Effector memory CD8-positive, alpha-beta T cell (primary cell): ENCODE measurements around the gene RESF1.

Source experiments
- ATAC-seq: fragments of 150-1000 bp; cut with Tn5 transposase; replicated peaks from 2 replicates; pipeline ENCODE4 v1.10.0; 2021; ENCODE audit warnings: mild to moderate bottlenecking, moderate library complexity
- DNase-seq, 3 experiments: peaks; one replicate each; pipeline ENCODE4 v3.0.0; 2021
- H3K27ac Mint-ChIP-seq, 2 donors: one replicate each; pipeline ENCODE4 v1.8.0; 2022; ENCODE audit warnings: mild to moderate bottlenecking in 2 of 2, mixed read lengths in 2 of 2, moderate library complexity in 2 of 2
- H3K27me3 Mint-ChIP-seq, 2 donors: one replicate each; pipeline ENCODE4 v1.8.0; 2022; ENCODE audit warnings: mixed read lengths in 2 of 2
- H3K36me3 Mint-ChIP-seq: one replicate; pipeline ENCODE4 v1.8.0; 2022; ENCODE audit warnings: mild to moderate bottlenecking, moderate library complexity, mixed read lengths; ENCODE audit not compliant: insufficient read depth
- H3K4me1 Mint-ChIP-seq, 2 donors: one replicate each; pipeline ENCODE4 v1.8.0; 2022; ENCODE audit warnings: low read depth in 2 of 2, mixed read lengths in 2 of 2
- H3K4me3 Mint-ChIP-seq, 2 donors: one replicate each; pipeline ENCODE4 v1.8.0; 2022; ENCODE audit warnings: mild to moderate bottlenecking in 2 of 2, mixed read lengths in 2 of 2, moderate library complexity in 2 of 2
- H3K9me3 Mint-ChIP-seq, 2 donors: one replicate each; pipeline ENCODE4 v1.8.0; 2022; ENCODE audit warnings: mixed read lengths in 2 of 2

RESF1 gene

GRCh38 chr12:31965090-31965489 is 5.9 kb downstream of the RESF1 start:
- Mint-ChIP-seq H3K4me1 (peaks cover 71 to 89% of the 10 kb centered on the region in 2 donors), H3K36me3 (peaks cover 79% of the 10 kb centered on the region), H3K4me3 (peak overlapping the region; percentile 96 to 97), H3K9me3 (no peaks in the 10 kb centered on the region), H3K27ac (peak overlapping the region; percentile 91 to 92), H3K27me3 (no peaks in the 10 kb centered on the region)
- peak; percentile 10 to 43 (median 14) for DNase-seq
- peak; percentile 58 for ATAC-seq

- Mint-ChIP-seq H3K4me3 (peak overlapping the region; percentile 96 to 97), H3K4me1 (peaks cover 72 to 92% of the 10 kb centered on the region in 2 donors), H3K27me3 (no peaks in the 10 kb centered on the region), H3K27ac (peak overlapping the region; percentile 91 to 92), H3K9me3 (no peaks in the 10 kb centered on the region), H3K36me3 (peaks cover 80% of the 10 kb centered on the region)
- DNase-seq, result no peak
- peak; percentile 7 for ATAC-seq
These were observed 7.5 kb downstream of the RESF1 start for GRCh38 chr12:31966558-31967205.

- Mint-ChIP-seq H3K9me3 (no peaks in the 10 kb centered on the region), H3K27ac (peak overlapping the region; percentile 91 to 92)
These were observed 8.3 kb downstream of the RESF1 start for GRCh38 chr12:31967539-31967938.

GRCh38 chr12:31970199-31970598 is 11.0 kb downstream of the RESF1 start:
- DNase-seq (no peak), ATAC-seq (no peak)
- Mint-ChIP-seq H3K4me3 (peak overlapping the region in 1 of 2 donors; percentile 97), H3K4me1 (peaks cover 44 to 79% of the 10 kb centered on the region in 2 donors), H3K27me3 (no peaks in the 10 kb centered on the region), H3K9me3 (no peaks in the 10 kb centered on the region), H3K27ac (peak overlapping the region; percentile 81 to 92), H3K36me3 (peaks cover 77% of the 10 kb centered on the region)

More at GRCh38 chr12:31967539-31967938, 8.3 kb downstream of the RESF1 start:
- peaks cover 80% of the 10 kb centered on the region for H3K36me3 Mint-ChIP-seq
- peaks cover 65 to 86% of the 10 kb centered on the region in 2 donors for H3K4me1 Mint-ChIP-seq
- DNase-seq, result no peak
- peak overlapping the region; percentile 96 to 97 for H3K4me3 Mint-ChIP-seq
- peak; percentile 20 for ATAC-seq
- no peaks in the 10 kb centered on the region for H3K27me3 Mint-ChIP-seq

GRCh38 chr12:31973818-31974217 is 14.6 kb downstream of the RESF1 start:
- Mint-ChIP-seq H3K4me1 (peaks cover 20 to 59% of the 10 kb centered on the region in 2 donors), H3K4me3 (no peak overlapping the region), H3K9me3 (no peaks in the 10 kb centered on the region), H3K27ac (peak overlapping the region; percentile 71 to 89), H3K36me3 (peaks cover 93% of the 10 kb centered on the region), H3K27me3 (no peaks in the 10 kb centered on the region)
- no peak for DNase-seq
- ATAC-seq, result no peak

- DNase-seq (no peak), ATAC-seq (no peak)
- Mint-ChIP-seq H3K4me3 (peak overlapping the region in 1 of 2 donors; percentile 29), H3K9me3 (no peaks in the 10 kb centered on the region), H3K27ac (peak overlapping the region; percentile 71 to 89), H3K4me1 (peaks cover 15 to 50% of the 10 kb centered on the region in 2 donors), H3K36me3 (peaks cover 94% of the 10 kb centered on the region), H3K27me3 (no peaks in the 10 kb centered on the region)
These were observed 15.5 kb downstream of the RESF1 start for GRCh38 chr12:31974673-31975072.

GRCh38 chr12:31984806-31985591 is 25.8 kb downstream of the RESF1 start:
- Mint-ChIP-seq H3K27ac (peak overlapping the region; percentile 80 to 92), H3K36me3 (peaks cover 49% of the 10 kb centered on the region), H3K9me3 (peaks cover 9 to 25% of the 10 kb centered on the region in 2 donors), H3K27me3 (no peaks in the 10 kb centered on the region), H3K4me1 (peaks cover 26 to 58% of the 10 kb centered on the region in 2 donors), H3K4me3 (peak overlapping the region; percentile 11 to 37)
- DNase-seq (no peak), ATAC-seq (no peak)

GRCh38 chr12:31985832-31986231 is 26.6 kb downstream of the RESF1 start:
- Mint-ChIP-seq H3K9me3 (peaks cover 9 to 25% of the 10 kb centered on the region in 2 donors), H3K27ac (peak overlapping the region in 1 of 2 donors; percentile 92), H3K36me3 (peaks cover 48% of the 10 kb centered on the region), H3K27me3 (no peaks in the 10 kb centered on the region), H3K4me1 (peaks cover 28 to 63% of the 10 kb centered on the region in 2 donors), H3K4me3 (no peak overlapping the region)
- ATAC-seq, result no peak
- DNase-seq, result no peak

- Mint-ChIP-seq H3K4me3 (peak overlapping the region in 1 of 2 donors; percentile 4), H3K9me3 (peaks cover 4 to 10% of the 10 kb centered on the region in 2 donors), H3K4me1 (peaks cover 11 to 37% of the 10 kb centered on the region in 2 donors), H3K27me3 (no peaks in the 10 kb centered on the region), H3K27ac (peak overlapping the region; percentile 81 to 90), H3K36me3 (peaks cover 63% of the 10 kb centered on the region)
- DNase-seq (no peak), ATAC-seq (no peak)
These were observed 30.6 kb downstream of the RESF1 start for GRCh38 chr12:31989571-31990362.

- Mint-ChIP-seq H3K27me3 (no peaks in the 10 kb centered on the region), H3K27ac (peak overlapping the region; percentile 90 to 91), H3K4me1 (peaks cover 6 to 25% of the 10 kb centered on the region in 2 donors), H3K4me3 (no peak overlapping the region), H3K36me3 (peaks cover 71% of the 10 kb centered on the region), H3K9me3 (peaks cover 0 to 6% of the 10 kb centered on the region in 2 donors)
- DNase-seq (no peak), ATAC-seq (no peak)
These were observed 31.9 kb downstream of the RESF1 start for GRCh38 chr12:31991146-31991545.

- H3K4me1 Mint-ChIP-seq, result peaks cover 2 to 19% of the 10 kb centered on the region in 2 donors
- no peak for ATAC-seq
- no peak for DNase-seq
- H3K4me3 Mint-ChIP-seq, result no peak overlapping the region
- peaks cover 70% of the 10 kb centered on the region for H3K36me3 Mint-ChIP-seq
- peaks cover 0 to under 1% of the 10 kb centered on the region in 2 donors for H3K9me3 Mint-ChIP-seq
- H3K27ac Mint-ChIP-seq, result peak overlapping the region in 1 of 2 donors; percentile 90
- H3K27me3 Mint-ChIP-seq, result no peaks in the 10 kb centered on the region
These were observed 32.6 kb downstream of the RESF1 start for GRCh38 chr12:31991815-31992214.

GRCh38 chr12:31999692-32000091 is 40.5 kb downstream of the RESF1 start:
- ATAC-seq (no peak), DNase-seq (no peak)
- Mint-ChIP-seq H3K27ac (no peak overlapping the region), H3K9me3 (no peaks in the 10 kb centered on the region), H3K27me3 (no peaks in the 10 kb centered on the region), H3K4me1 (peaks cover 3 to 4% of the 10 kb centered on the region in 2 donors), H3K36me3 (peaks cover 61% of the 10 kb centered on the region), H3K4me3 (no peak overlapping the region)

GRCh38 chr12:32000373-32001005 is 41.3 kb downstream of the RESF1 start:
- no peak for ATAC-seq
- DNase-seq, result no peak
- Mint-ChIP-seq H3K9me3 (no peaks in the 10 kb centered on the region), H3K27me3 (no peaks in the 10 kb centered on the region), H3K36me3 (peaks cover 56% of the 10 kb centered on the region), H3K27ac (peak overlapping the region in 1 of 2 donors; percentile 6), H3K4me3 (no peak overlapping the region), H3K4me1 (peaks cover 3 to 4% of the 10 kb centered on the region in 2 donors)
